Stimulated activated CD4-positive, alpha-beta T cell treated with anti-CD3 and anti-CD28 coated beads, Interleukin-15, amount 100 ng/mL, for 1 hour (primary cell): ENCODE data around the gene STOX2.

ENCODE experiments used
- DNase-seq, 2 donors: peaks; one replicate each; pipeline ENCODE4 v3.0.0-alpha.2; 2020; ENCODE audit warnings: low read depth in 1 of 2, low spot score in 1 of 2

STOX2 gene

GRCh38 chr4:183985786-183986185, 80.7 kb downstream of the STOX2 start:
- DNase-seq, result no peak

- DNase-seq, result no peak
Measured at GRCh38 chr4:183986291-183986970, 81.3 kb downstream of the STOX2 start.

GRCh38 chr4:183986971-183987946, 82.2 kb downstream of the STOX2 start:
- DNase-seq, result no peak

GRCh38 chr4:183987987-183988392, 82.9 kb downstream of the STOX2 start:
- no peak for DNase-seq

GRCh38 chr4:183988874-183989273, 83.8 kb downstream of the STOX2 start:
- DNase-seq, result no peak

- DNase-seq, result no peak
Measured at GRCh38 chr4:183989461-183989860, 84.4 kb downstream of the STOX2 start.

GRCh38 chr4:183989931-183990330, 84.8 kb downstream of the STOX2 start:
- DNase-seq, result no peak

- no peak for DNase-seq
Measured at GRCh38 chr4:183993676-183994075, 88.6 kb downstream of the STOX2 start.

- no peak for DNase-seq
Measured at GRCh38 chr4:183995570-183995969, 90.5 kb downstream of the STOX2 start.

GRCh38 chr4:183996868-183997267, 91.8 kb downstream of the STOX2 start:
- no peak for DNase-seq

- no peak for DNase-seq
Measured at GRCh38 chr4:183999435-183999834, 94.3 kb downstream of the STOX2 start.

- no peak for DNase-seq
Measured at GRCh38 chr4:184000457-184001396, 95.6 kb downstream of the STOX2 start.

- no peak for DNase-seq
Measured at GRCh38 chr4:184003433-184003832, 98.3 kb downstream of the STOX2 start.

GRCh38 chr4:184007891-184008290, 102.8 kb downstream of the STOX2 start:
- no peak for DNase-seq

GRCh38 chr4:184010696-184011095, 105.6 kb downstream of the STOX2 start:
- DNase-seq, result no peak

- DNase-seq, result no peak
Measured at GRCh38 chr4:184011826-184012380, 106.8 kb downstream of the STOX2 start.

GRCh38 chr4:184012937-184013336, 107.8 kb downstream of the STOX2 start:
- DNase-seq, result no peak

- no peak for DNase-seq
Measured at GRCh38 chr4:184014301-184014700, 109.2 kb downstream of the STOX2 start.

- no peak for DNase-seq
Measured at GRCh38 chr4:184016759-184017668, 111.9 kb downstream of the STOX2 start.

GRCh38 chr4:184019076-184019475, 114.0 kb downstream of the STOX2 start:
- DNase-seq, result no peak
